ENCODE data around the gene FAM83F.

The FAM83F gene

GRCh38 chr22:40014667-40015248 lies 20.0 kb downstream of the FAM83F start:
- H3K27ac Mint-ChIP-seq, result peak overlapping the region; percentile 0
- no peak for TF ChIP-seq CTCF (IDR thresholded peaks at IDR 0.05)
- H3K27me3 Mint-ChIP-seq (ENCODE audit: low read depth, poor library complexity), result peaks cover 13% of the 10 kb centered on the region
- H3K4me1 Mint-ChIP-seq, result peaks cover 34% of the 10 kb centered on the region
- no peak overlapping the region for H3K4me3 Mint-ChIP-seq
- no peak for DNase-seq
- peaks cover 5% of the 10 kb centered on the region for H3K36me3 Mint-ChIP-seq (ENCODE audit: low read depth)
- no peaks in the 10 kb centered on the region for H3K9me3 Mint-ChIP-seq

GRCh38 chr22:40015358-40015976 lies 20.7 kb downstream of the FAM83F start:
- no peaks in the 10 kb centered on the region for H3K9me3 Mint-ChIP-seq
- H3K27ac Mint-ChIP-seq, result peak overlapping the region; percentile 15
- peaks cover 27% of the 10 kb centered on the region for H3K4me1 Mint-ChIP-seq

GRCh38 chr22:40018051-40018450 lies 23.3 kb downstream of the FAM83F start:
- no peak overlapping the region for H3K27ac Mint-ChIP-seq
- no peak overlapping the region for H3K4me3 Mint-ChIP-seq
- peaks cover 15% of the 10 kb centered on the region for H3K4me1 Mint-ChIP-seq
- TF ChIP-seq CTCF (IDR thresholded peaks at IDR 0.05), result no peak
- H3K27me3 Mint-ChIP-seq (ENCODE audit: low read depth, poor library complexity), result peaks cover 9% of the 10 kb centered on the region
- DNase-seq, result no peak
- no peaks in the 10 kb centered on the region for H3K9me3 Mint-ChIP-seq
- H3K36me3 Mint-ChIP-seq (ENCODE audit: low read depth), result peaks cover 4% of the 10 kb centered on the region

More at GRCh38 chr22:40015358-40015976, 20.7 kb downstream of the FAM83F start:
- Mint-ChIP-seq H3K4me3 (no peak overlapping the region), H3K27me3 (ENCODE audit: low read depth, poor library complexity) (peaks cover 12% of the 10 kb centered on the region), H3K36me3 (ENCODE audit: low read depth) (peaks cover 5% of the 10 kb centered on the region)
- no peak for TF ChIP-seq CTCF (IDR thresholded peaks at IDR 0.05)
- no peak for DNase-seq

DNA sequence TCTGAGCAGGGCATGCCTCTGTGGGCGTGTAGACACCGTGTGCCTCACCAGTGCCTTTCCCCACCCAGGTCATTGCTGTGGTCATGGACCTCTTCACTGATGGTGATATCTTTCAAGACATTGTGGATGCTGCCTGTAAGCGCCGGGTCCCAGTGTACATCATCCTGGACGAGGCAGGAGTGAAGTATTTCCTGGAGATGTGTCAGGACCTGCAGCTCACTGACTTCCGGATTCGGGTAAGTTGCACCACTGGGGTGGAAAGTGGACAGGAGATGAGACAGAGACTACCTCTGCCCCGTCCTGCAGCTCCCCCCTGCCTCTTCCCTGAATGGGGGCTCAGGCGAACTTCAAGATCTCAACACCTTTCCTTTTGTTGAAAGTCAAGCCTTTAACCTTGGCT lies 24.3 kb downstream of the FAM83F start:
- TF ChIP-seq CTCF (IDR thresholded peaks at IDR 0.05), result no peak
- Mint-ChIP-seq H3K27me3 (ENCODE audit: low read depth, poor library complexity) (peaks cover 11% of the 10 kb centered on the region), H3K36me3 (ENCODE audit: low read depth) (no peaks in the 10 kb centered on the region), H3K9me3 (no peaks in the 10 kb centered on the region), H3K4me1 (peaks cover 15% of the 10 kb centered on the region), H3K27ac (no peak overlapping the region), H3K4me3 (no peak overlapping the region)
- no peak for DNase-seq

DNA sequence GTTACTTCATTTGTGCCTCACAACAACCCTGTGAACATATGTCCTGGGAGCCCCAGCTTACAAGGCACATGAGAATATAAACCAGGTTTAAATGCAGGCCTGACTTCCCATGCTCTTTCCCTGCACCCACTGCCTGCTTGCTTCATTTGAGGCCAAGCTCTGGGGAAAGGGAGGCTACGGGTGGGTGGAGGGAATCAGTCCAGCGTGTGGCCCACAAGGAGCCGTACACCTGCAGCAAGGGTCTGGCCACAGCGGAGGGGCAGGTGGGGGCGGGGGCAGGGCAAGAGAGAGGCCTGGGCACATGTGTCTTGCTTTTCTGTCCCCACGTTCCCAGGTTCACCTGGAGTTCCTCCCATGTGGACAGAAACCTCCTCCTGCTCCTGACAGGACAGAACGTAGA lies 26.2 kb downstream of the FAM83F start:
- Mint-ChIP-seq H3K36me3 (ENCODE audit: low read depth) (no peaks in the 10 kb centered on the region), H3K27ac (no peak overlapping the region), H3K27me3 (ENCODE audit: low read depth, poor library complexity) (peaks cover 13% of the 10 kb centered on the region), H3K4me1 (peaks cover 5% of the 10 kb centered on the region), H3K4me3 (no peak overlapping the region), H3K9me3 (no peaks in the 10 kb centered on the region)
- no peak for DNase-seq
- TF ChIP-seq CTCF (IDR thresholded peaks at IDR 0.05), result no peak

Measured in nephron progenitor cell (in vitro differentiated cells).